ENCODE measurements around the gene ZBTB16.
"Not testable (repeated sequence)": the region's sequence is repeated elsewhere in the genome, so short reads cannot be mapped to it uniquely, and the experiment has no call there.

The ZBTB16 gene

GRCh38 chr11:114042234-114042633, 17.3 kb upstream of the ZBTB16 start:
- DNase-seq (ENCODE audit: low read depth): no peak
- TF ChIP-seq POLR2A (IDR thresholded peaks at IDR 0.05; ENCODE audit: extremely low read depth, insufficient read length) (no peak), MYC (IDR thresholded peaks at IDR 0.05; ENCODE audit: low read depth, low read length) (no peak), CTCF (IDR thresholded peaks at IDR 0.05; ENCODE audit: low read depth, low read length) (no peak), MAX (IDR thresholded peaks at IDR 0.05; ENCODE audit: low read depth, low read length) (no peak)
- H3K4me3 ChIP-seq (ENCODE audit: low read depth, low read length): no peak overlapping the region

GRCh38 chr11:114044042-114044871, 15.3 kb upstream of the ZBTB16 start:
- no peak overlapping the region for H3K4me3 ChIP-seq (ENCODE audit: low read depth, low read length)
- peak; percentile 28 for DNase-seq (ENCODE audit: low read depth)
- TF ChIP-seq POLR2A (IDR thresholded peaks at IDR 0.05; ENCODE audit: extremely low read depth, insufficient read length): no peak
- TF ChIP-seq MYC (IDR thresholded peaks at IDR 0.05; ENCODE audit: low read depth, low read length): no peak
- TF ChIP-seq CTCF (IDR thresholded peaks at IDR 0.05; ENCODE audit: low read depth, low read length): no peak
- no peak for TF ChIP-seq MAX (IDR thresholded peaks at IDR 0.05; ENCODE audit: low read depth, low read length)

GRCh38 chr11:114047327-114047726, 12.2 kb upstream of the ZBTB16 start:
- no peak for DNase-seq (ENCODE audit: low read depth)
- no peak overlapping the region for H3K4me3 ChIP-seq (ENCODE audit: low read depth, low read length)
- TF ChIP-seq POLR2A (IDR thresholded peaks at IDR 0.05; ENCODE audit: extremely low read depth, insufficient read length): no peak
- no peak for TF ChIP-seq MAX (IDR thresholded peaks at IDR 0.05; ENCODE audit: low read depth, low read length)
- no peak for TF ChIP-seq MYC (IDR thresholded peaks at IDR 0.05; ENCODE audit: low read depth, low read length)
- TF ChIP-seq CTCF (IDR thresholded peaks at IDR 0.05; ENCODE audit: low read depth, low read length): no peak

- TF ChIP-seq CTCF (IDR thresholded peaks at IDR 0.05; ENCODE audit: low read depth, low read length): no peak
- no peak for TF ChIP-seq MAX (IDR thresholded peaks at IDR 0.05; ENCODE audit: low read depth, low read length)
- TF ChIP-seq MYC (IDR thresholded peaks at IDR 0.05; ENCODE audit: low read depth, low read length): no peak
- no peak for TF ChIP-seq POLR2A (IDR thresholded peaks at IDR 0.05; ENCODE audit: extremely low read depth, insufficient read length)
- no peak for DNase-seq (ENCODE audit: low read depth)
- H3K4me3 ChIP-seq (ENCODE audit: low read depth, low read length): no peak overlapping the region
Observed at GRCh38 chr11:114049050-114049449, 10.5 kb upstream of the ZBTB16 start.

- H3K4me3 ChIP-seq (ENCODE audit: low read depth, low read length); DNase-seq (ENCODE audit: low read depth): not testable (repeated sequence)
Observed at GRCh38 chr11:114049766-114050165, 9.7 kb upstream of the ZBTB16 start.

GRCh38 chr11:114050258-114050927, 9.1 kb upstream of the ZBTB16 start:
- no peak overlapping the region for H3K4me3 ChIP-seq (ENCODE audit: low read depth, low read length)
- DNase-seq (ENCODE audit: low read depth): no peak
- TF ChIP-seq MYC (IDR thresholded peaks at IDR 0.05; ENCODE audit: low read depth, low read length): no peak
- TF ChIP-seq CTCF (IDR thresholded peaks at IDR 0.05; ENCODE audit: low read depth, low read length): no peak
- TF ChIP-seq MAX (IDR thresholded peaks at IDR 0.05; ENCODE audit: low read depth, low read length): no peak
- TF ChIP-seq POLR2A (IDR thresholded peaks at IDR 0.05; ENCODE audit: extremely low read depth, insufficient read length): no peak

All from NB4 (cell line).